H1 (cell line): ENCODE data around the gene LRP5. TPM values are rescaled to one million over a fixed set of nuclear protein-coding genes. Genes with fewer than 3 reads are reported as not detected.

Experiments
- BACH1 ChIP-seq: IDR thresholded peaks from 2 replicates; pipeline ENCODE4 v1.6.1; 2012; ENCODE audit warnings: low read length, improper control_type of control experiment
- BCL11A ChIP-seq, 2 experiments: IDR thresholded peaks; one replicate each; pipeline ENCODE4 v1.6.1; 2011; ENCODE audit warnings: low read depth in 2 of 2, low read length in 2 of 2, mild to moderate bottlenecking in 2 of 2
- CREB1 ChIP-seq: IDR thresholded peaks from 2 replicates; pipeline ENCODE4 v1.6.1; 2012; ENCODE audit warnings: inconsistent platforms
- EGR1 ChIP-seq: IDR thresholded peaks from 2 replicates; pipeline ENCODE4 v1.6.1; 2011; ENCODE audit warnings: low read depth, low read length, borderline replicate concordance
- GTF2F1 ChIP-seq: IDR thresholded peaks from 2 replicates; pipeline ENCODE4 v1.6.1; 2012; ENCODE audit warnings: low read depth, low read length, improper control_type of control experiment, borderline replicate concordance
- JUND ChIP-seq: IDR thresholded peaks from 2 replicates; pipeline ENCODE4 v1.6.1; 2011; ENCODE audit warnings: mild to moderate bottlenecking, improper control_type of control experiment, low read length
- POLR2A ChIP-seq, 2 experiments: IDR thresholded peaks; 1 replicate in 1 of 2; 2 replicates in 1 of 2; pipeline ENCODE4 v1.6.1; 2011; ENCODE audit warnings: low read depth in 2 of 2, low read length in 2 of 2, mild to moderate bottlenecking in 2 of 2; ENCODE audit errors: control extremely low read depth in 1 of 2
- SRF ChIP-seq: IDR thresholded peaks from 2 replicates; pipeline ENCODE4 v1.6.1; 2011; ENCODE audit warnings: mild to moderate bottlenecking, low read depth, low read length, moderate library complexity
- TCF12 ChIP-seq: IDR thresholded peaks from 2 replicates; pipeline ENCODE4 v1.6.1; 2011; ENCODE audit warnings: low read depth, mild to moderate bottlenecking, low read length
- YY1 ChIP-seq: IDR thresholded peaks from 2 replicates; pipeline ENCODE4 v1.6.1; 2011; ENCODE audit warnings: low read depth, mild to moderate bottlenecking, low read length
- polyA plus RNA-seq, 7 experiments: library from polyadenylated mRNA; depleted of rRNA in 3 of 7; stranded (reverse) in 5 of 7; unstranded in 2 of 7; fragments of >200 nt in 5 of 7; fragments of 200-250 nt in 2 of 7; gene quantifications; 1 replicate in 5 of 7; 2 replicates in 1 of 7; 4 replicates in 1 of 7; pipeline versions ENCODE4 v1.2.1 to v1.2.3, GENCODE V29; 2011 to 2013; ENCODE audit warnings: missing spikeins in 2 of 7, mixed read lengths in 2 of 7
- total RNA-seq: library from RNA; stranded (reverse); fragmentation: NEBNext Ultra II Directional; extraction: Animal tissue kit (Norgen Biotek cat#: 25700); gene quantifications from 2 replicates; pipeline ENCODE4 v1.2.1, GENCODE V29; 2021
- TF ChIP-seq, protein P1 (sequence below): fragments of 300-600 bp; sonication (generic); IDR thresholded peaks from 2 replicates; pipeline ENCODE4 v1.7.1; 2012; ENCODE audit warnings: low read length, moderate library complexity, mild to moderate bottlenecking, inconsistent platforms; ENCODE audit not compliant: insufficient replicate concordance

LRP5 gene
- total and polyA plus RNA-seq, 2 of the 8 experiments (the other 6 are each of a cell fraction or from before 2014, with no cell fraction given): 19.0 to 38.9 TPM

DNA sequence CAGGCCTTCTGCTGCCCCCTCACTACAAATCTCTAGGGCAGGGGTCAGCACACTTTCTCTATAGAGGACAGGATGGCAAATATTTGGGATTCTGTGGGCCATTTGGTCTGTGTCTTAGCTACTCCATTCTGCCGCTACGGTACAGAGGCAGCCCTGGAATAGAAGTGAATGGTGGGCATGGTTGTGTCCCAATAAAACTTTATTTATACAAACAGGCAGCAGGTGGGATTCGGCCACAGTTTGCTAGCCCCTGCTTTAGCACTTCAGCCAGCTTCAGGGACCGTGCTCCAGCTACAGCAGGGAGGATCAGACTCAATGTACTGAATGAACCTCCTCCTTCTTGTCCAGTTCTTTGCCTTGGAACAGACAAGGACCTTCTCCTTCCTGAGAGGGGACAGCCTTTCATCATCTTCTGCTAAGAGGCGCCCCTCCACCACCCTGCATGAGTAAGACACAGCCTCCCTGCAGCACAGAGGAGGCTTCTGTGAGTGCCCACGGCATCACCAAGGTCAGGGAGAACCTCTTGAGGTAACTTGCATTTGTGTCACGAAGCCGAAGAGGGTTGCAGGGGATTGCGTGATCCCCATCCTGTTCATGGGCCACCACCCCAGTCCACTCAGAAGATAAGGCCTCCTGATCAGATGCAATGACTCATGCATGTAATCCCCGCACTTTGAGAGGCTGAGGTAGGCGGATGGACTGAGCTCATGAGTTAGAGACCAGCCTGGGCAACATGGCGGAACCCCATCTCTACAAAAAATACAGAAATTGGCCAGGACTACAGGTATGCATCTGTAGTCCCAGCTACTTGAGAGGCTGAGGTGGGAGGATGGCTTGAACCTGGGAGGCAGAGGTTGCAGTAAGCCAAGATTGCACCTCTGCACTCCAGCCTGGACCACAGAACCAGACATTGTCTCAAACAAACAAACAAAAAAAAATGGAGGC lies 45.2 kb upstream of the LRP5 start (continued):
- TF ChIP-seq, protein P1, sequence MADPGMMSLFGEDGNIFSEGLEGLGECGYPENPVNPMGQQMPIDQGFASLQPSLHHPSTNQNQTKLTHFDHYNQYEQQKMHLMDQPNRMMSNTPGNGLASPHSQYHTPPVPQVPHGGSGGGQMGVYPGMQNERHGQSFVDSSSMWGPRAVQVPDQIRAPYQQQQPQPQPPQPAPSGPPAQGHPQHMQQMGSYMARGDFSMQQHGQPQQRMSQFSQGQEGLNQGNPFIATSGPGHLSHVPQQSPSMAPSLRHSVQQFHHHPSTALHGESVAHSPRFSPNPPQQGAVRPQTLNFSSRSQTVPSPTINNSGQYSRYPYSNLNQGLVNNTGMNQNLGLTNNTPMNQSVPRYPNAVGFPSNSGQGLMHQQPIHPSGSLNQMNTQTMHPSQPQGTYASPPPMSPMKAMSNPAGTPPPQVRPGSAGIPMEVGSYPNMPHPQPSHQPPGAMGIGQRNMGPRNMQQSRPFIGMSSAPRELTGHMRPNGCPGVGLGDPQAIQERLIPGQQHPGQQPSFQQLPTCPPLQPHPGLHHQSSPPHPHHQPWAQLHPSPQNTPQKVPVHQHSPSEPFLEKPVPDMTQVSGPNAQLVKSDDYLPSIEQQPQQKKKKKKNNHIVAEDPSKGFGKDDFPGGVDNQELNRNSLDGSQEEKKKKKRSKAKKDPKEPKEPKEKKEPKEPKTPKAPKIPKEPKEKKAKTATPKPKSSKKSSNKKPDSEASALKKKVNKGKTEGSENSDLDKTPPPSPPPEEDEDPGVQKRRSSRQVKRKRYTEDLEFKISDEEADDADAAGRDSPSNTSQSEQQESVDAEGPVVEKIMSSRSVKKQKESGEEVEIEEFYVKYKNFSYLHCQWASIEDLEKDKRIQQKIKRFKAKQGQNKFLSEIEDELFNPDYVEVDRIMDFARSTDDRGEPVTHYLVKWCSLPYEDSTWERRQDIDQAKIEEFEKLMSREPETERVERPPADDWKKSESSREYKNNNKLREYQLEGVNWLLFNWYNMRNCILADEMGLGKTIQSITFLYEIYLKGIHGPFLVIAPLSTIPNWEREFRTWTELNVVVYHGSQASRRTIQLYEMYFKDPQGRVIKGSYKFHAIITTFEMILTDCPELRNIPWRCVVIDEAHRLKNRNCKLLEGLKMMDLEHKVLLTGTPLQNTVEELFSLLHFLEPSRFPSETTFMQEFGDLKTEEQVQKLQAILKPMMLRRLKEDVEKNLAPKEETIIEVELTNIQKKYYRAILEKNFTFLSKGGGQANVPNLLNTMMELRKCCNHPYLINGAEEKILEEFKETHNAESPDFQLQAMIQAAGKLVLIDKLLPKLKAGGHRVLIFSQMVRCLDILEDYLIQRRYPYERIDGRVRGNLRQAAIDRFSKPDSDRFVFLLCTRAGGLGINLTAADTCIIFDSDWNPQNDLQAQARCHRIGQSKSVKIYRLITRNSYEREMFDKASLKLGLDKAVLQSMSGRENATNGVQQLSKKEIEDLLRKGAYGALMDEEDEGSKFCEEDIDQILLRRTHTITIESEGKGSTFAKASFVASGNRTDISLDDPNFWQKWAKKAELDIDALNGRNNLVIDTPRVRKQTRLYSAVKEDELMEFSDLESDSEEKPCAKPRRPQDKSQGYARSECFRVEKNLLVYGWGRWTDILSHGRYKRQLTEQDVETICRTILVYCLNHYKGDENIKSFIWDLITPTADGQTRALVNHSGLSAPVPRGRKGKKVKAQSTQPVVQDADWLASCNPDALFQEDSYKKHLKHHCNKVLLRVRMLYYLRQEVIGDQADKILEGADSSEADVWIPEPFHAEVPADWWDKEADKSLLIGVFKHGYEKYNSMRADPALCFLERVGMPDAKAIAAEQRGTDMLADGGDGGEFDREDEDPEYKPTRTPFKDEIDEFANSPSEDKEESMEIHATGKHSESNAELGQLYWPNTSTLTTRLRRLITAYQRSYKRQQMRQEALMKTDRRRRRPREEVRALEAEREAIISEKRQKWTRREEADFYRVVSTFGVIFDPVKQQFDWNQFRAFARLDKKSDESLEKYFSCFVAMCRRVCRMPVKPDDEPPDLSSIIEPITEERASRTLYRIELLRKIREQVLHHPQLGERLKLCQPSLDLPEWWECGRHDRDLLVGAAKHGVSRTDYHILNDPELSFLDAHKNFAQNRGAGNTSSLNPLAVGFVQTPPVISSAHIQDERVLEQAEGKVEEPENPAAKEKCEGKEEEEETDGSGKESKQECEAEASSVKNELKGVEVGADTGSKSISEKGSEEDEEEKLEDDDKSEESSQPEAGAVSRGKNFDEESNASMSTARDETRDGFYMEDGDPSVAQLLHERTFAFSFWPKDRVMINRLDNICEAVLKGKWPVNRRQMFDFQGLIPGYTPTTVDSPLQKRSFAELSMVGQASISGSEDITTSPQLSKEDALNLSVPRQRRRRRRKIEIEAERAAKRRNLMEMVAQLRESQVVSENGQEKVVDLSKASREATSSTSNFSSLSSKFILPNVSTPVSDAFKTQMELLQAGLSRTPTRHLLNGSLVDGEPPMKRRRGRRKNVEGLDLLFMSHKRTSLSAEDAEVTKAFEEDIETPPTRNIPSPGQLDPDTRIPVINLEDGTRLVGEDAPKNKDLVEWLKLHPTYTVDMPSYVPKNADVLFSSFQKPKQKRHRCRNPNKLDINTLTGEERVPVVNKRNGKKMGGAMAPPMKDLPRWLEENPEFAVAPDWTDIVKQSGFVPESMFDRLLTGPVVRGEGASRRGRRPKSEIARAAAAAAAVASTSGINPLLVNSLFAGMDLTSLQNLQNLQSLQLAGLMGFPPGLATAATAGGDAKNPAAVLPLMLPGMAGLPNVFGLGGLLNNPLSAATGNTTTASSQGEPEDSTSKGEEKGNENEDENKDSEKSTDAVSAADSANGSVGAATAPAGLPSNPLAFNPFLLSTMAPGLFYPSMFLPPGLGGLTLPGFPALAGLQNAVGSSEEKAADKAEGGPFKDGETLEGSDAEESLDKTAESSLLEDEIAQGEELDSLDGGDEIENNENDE: no peak
- no peak for TF ChIP-seq YY1
- TF ChIP-seq SRF: no peak
- TF ChIP-seq POLR2A (IDR thresholded peaks at IDR 0.05; ENCODE audit: control extremely low read depth in 1 of 2, low read depth in 2 of 2, low read length in 2 of 2): no peak
- no peak for TF ChIP-seq BACH1
- TF ChIP-seq GTF2F1: no peak
- no peak for TF ChIP-seq CREB1
- no peak for TF ChIP-seq TCF12
- TF ChIP-seq EGR1: no peak
- TF ChIP-seq BCL11A (IDR thresholded peaks at IDR 0.05; ENCODE audit: low read depth in 2 of 2, low read length in 2 of 2): no peak
- no peak for TF ChIP-seq JUND
